ENCODE measurements around the gene MRPS18B. TPM values are rescaled to one million over a fixed set of nuclear protein-coding genes. Genes with fewer than 3 reads are reported as not detected.

Gene MRPS18B
- total RNA-seq, 1 experiment from 2014 or later, result 112 TPM

GRCh38 chr6:30643656-30644055, 26.0 kb downstream of the MRPS18B start:
- Histone ChIP-seq H3K27ac (ENCODE audit: low read depth, low read length) (no peak overlapping the region), H3K9me3 (ENCODE audit: control insufficient read depth in 1 of 2, insufficient read depth in 1 of 2, low read depth in 1 of 2, low read length in 2 of 2) (no peaks in the 10 kb centered on the region), H2AFZ (ENCODE audit: low read depth, low read length, poor library complexity, severe bottlenecking) (no peak overlapping the region), H4K20me1 (ENCODE audit: insufficient read depth) (no peaks in the 10 kb centered on the region), H3K4me3 (replicated peaks in 1 of 2; ENCODE audit: low read depth in 1 of 2, low read length in 2 of 2) (no peak overlapping the region), H3K4me1 (ENCODE audit: control insufficient read depth in 1 of 2, insufficient read depth in 2 of 2, low read length in 2 of 2) (peaks cover 6 to 15% of the 10 kb centered on the region in 2 experiments), H3K9me2 (ENCODE audit: insufficient read depth) (no peaks in the 10 kb centered on the region), H3K79me2 (ENCODE audit: insufficient read depth, low read length) (peaks cover 12% of the 10 kb centered on the region), H3K27me3 (ENCODE audit: insufficient read depth, low read length) (no peaks in the 10 kb centered on the region), H3K4me2 (ENCODE audit: low read length) (no peak overlapping the region), H3K36me3 (ENCODE audit: control insufficient read depth in 1 of 2, insufficient read depth in 2 of 2, low read length in 2 of 2) (peaks cover 13 to 16% of the 10 kb centered on the region in 2 experiments; a peak in 3 of 4 replicates), H3K9ac (ENCODE audit: low read length) (no peak overlapping the region)
- intact Hi-C loops (cut with micrococcal nuclease), result no loop called here
- RAD21 ChIA-PET (ENCODE audit: low non-redundant PET in 1 of 2, low total read pairs in 2 of 2, uncharacterized antibody in 2 of 2, unreplicated experiment in 2 of 2), result no interaction called here
- POLR2A ChIA-PET, result no interaction called here
- BruUV-seq (replicated peaks), result no TSS peak
- no peak for ATAC-seq
- CTCF ChIA-PET, result no interaction called here
- no peak for DNase-seq (ENCODE audit: low read depth, low spot score)
- no peak for TF ChIP-seq EZH2 (IDR thresholded peaks at IDR 0.05)
- no peak for TF ChIP-seq EZH2phosphoT487 (IDR thresholded peaks at IDR 0.05; ENCODE audit: borderline replicate concordance)
- no peak for TF ChIP-seq JUND (IDR thresholded peaks at IDR 0.05)
- TF ChIP-seq CEBPB (IDR thresholded peaks at IDR 0.05; ENCODE audit: low read depth), result no peak
- no peak for TF ChIP-seq CBX3 (IDR thresholded peaks at IDR 0.05; ENCODE audit: low read depth)
- TF ChIP-seq ZFX (IDR thresholded peaks at IDR 0.05), result no peak
- no peak for TF ChIP-seq YY1 (IDR thresholded peaks at IDR 0.05; ENCODE audit: extremely low read depth, insufficient replicate concordance, low read depth, low read length)
- no peak for TF ChIP-seq ZNF274 (IDR thresholded peaks at IDR 0.05; ENCODE audit: low read depth, low read length)
- TF ChIP-seq, protein P1, sequence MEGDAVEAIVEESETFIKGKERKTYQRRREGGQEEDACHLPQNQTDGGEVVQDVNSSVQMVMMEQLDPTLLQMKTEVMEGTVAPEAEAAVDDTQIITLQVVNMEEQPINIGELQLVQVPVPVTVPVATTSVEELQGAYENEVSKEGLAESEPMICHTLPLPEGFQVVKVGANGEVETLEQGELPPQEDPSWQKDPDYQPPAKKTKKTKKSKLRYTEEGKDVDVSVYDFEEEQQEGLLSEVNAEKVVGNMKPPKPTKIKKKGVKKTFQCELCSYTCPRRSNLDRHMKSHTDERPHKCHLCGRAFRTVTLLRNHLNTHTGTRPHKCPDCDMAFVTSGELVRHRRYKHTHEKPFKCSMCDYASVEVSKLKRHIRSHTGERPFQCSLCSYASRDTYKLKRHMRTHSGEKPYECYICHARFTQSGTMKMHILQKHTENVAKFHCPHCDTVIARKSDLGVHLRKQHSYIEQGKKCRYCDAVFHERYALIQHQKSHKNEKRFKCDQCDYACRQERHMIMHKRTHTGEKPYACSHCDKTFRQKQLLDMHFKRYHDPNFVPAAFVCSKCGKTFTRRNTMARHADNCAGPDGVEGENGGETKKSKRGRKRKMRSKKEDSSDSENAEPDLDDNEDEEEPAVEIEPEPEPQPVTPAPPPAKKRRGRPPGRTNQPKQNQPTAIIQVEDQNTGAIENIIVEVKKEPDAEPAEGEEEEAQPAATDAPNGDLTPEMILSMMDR (IDR thresholded peaks at IDR 0.05 in 2 of 3, conservative IDR thresholded peaks at IDR 0.05 in 1 of 3; ENCODE audit: borderline replicate concordance in 1 of 3, insufficient read depth in 1 of 3, low read depth in 2 of 3, low read length in 2 of 3), result no peak
- no peak for TF ChIP-seq POLR2A (IDR thresholded peaks at IDR 0.05; ENCODE audit: borderline replicate concordance, extremely low read depth, insufficient read depth, insufficient read length)
- no peak for TF ChIP-seq EGR1 (IDR thresholded peaks at IDR 0.05; ENCODE audit: low read depth)
- no peak for TF ChIP-seq SRF (IDR thresholded peaks at IDR 0.05; ENCODE audit: low read depth)
- TF ChIP-seq ZBTB33 (IDR thresholded peaks at IDR 0.05; ENCODE audit: extremely low read depth, insufficient replicate concordance, low read length), result no peak
- TF ChIP-seq SP1 (IDR thresholded peaks at IDR 0.05; ENCODE audit: low read depth), result no peak
- no peak for TF ChIP-seq REST (IDR thresholded peaks at IDR 0.05; ENCODE audit: low read depth)
